Nephron (organoid): ENCODE measurements around the gene ARHGAP30.
A peak's percentile ranks its signal among the peaks of the same experiment; 100 is the strongest.
"Not testable (repeated sequence)": the region's sequence is repeated elsewhere in the genome, so short reads cannot be mapped to it uniquely, and the experiment has no call there.

Source experiments
- H3K27ac Mint-ChIP-seq, 3 experiments: 2 replicates each; pipeline ENCODE4 v1.8.0; 2020; ENCODE audit warnings: mixed read lengths in 3 of 3, mild to moderate bottlenecking in 2 of 3, moderate library complexity in 1 of 3
- H3K27me3 Mint-ChIP-seq: 2 replicates; pipeline ENCODE4 v1.8.0; 2021; ENCODE audit warnings: low read depth, mild to moderate bottlenecking, moderate library complexity, mixed read lengths
- H3K36me3 Mint-ChIP-seq: 2 replicates; pipeline ENCODE4 v1.8.0; 2020; ENCODE audit warnings: low read depth, mixed read lengths
- H3K4me1 Mint-ChIP-seq: 2 replicates; pipeline ENCODE4 v1.8.0; 2020; ENCODE audit warnings: mixed read lengths
- H3K4me3 Mint-ChIP-seq, 3 experiments: 2 replicates each; pipeline ENCODE4 v1.8.0; 2020; ENCODE audit warnings: mild to moderate bottlenecking in 3 of 3, mixed read lengths in 3 of 3, moderate library complexity in 2 of 3
- H3K9me3 Mint-ChIP-seq: 2 replicates; pipeline ENCODE4 v1.8.0; 2020; ENCODE audit warnings: mixed read lengths
- TF ChIP-seq, protein P1 (sequence below), 3 experiments: fragments of 200-600 bp; sonication (generic); IDR thresholded peaks; one replicate each; pipeline ENCODE4 v1.5.0; 2021; ENCODE audit warnings: antibody characterized with exemption in 3 of 3; ENCODE audit not compliant: unreplicated experiment in 3 of 3

Gene ARHGAP30

DNA sequence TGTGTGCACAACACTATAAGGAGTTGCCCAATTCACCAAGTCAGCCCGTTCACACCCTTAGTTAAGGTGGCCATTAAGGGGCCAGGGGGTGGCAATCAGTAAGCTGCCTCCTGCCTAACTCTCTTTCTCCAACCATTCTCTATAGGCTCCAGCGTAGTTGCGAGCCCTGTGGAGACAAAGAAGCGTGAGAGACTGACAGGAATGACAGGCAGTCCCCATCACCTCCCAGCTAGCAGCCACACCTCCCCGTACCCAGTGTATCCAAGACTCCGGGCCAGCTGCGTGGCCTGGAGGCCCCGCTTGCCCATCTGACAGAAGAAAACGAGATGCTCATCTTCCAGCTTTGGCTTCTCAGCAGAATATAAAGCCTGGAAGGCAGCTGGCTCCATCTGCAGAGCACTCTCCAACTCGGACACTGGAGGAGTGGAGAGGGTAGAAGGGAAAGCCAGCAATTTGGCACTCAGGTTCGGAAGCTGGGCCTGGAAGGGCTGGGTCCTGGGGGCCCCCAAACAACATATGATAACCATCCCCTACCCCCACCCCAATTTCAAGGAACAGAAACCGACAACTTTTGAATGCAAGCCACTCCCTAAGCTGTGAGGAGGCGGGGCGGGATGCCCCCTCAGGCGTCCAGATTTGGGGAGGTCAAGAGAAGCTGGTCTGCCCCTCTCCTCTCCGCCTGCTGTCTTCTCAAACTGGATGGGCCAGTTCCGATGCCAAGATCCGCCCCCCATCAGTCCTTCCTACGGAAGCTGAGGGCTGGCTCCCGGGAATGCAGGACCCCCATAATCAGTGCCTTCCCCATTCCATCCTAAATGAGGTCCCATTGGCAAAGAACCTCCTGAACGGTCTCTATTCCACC lies 31.8 kb downstream of the ARHGAP30 start:
- peaks cover 40% of the 10 kb centered on the region for H3K36me3 Mint-ChIP-seq

DNA sequence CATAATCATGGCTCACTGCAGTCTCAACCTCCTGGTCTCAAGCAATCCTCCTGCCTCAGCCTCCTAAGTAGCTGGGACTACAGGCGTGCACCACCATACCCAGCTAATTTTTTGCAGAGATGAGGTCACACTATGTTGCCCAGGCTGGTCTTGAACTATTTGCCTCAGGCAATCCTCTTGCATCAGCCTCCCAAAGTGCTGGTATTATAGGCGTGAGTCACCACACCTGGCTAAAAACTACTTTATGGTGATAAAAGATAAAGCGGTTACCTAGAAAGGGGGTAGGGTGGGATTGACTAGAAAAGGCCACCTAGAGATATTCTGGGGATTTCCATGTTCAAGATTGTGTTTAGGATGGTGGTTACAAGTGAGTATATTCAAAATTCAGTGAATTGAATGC lies 35.9 kb downstream of the ARHGAP30 start:
- no peak overlapping the region for H3K4me3 Mint-ChIP-seq
- no peak overlapping the region for H3K27ac Mint-ChIP-seq
- TF ChIP-seq, protein P1, sequence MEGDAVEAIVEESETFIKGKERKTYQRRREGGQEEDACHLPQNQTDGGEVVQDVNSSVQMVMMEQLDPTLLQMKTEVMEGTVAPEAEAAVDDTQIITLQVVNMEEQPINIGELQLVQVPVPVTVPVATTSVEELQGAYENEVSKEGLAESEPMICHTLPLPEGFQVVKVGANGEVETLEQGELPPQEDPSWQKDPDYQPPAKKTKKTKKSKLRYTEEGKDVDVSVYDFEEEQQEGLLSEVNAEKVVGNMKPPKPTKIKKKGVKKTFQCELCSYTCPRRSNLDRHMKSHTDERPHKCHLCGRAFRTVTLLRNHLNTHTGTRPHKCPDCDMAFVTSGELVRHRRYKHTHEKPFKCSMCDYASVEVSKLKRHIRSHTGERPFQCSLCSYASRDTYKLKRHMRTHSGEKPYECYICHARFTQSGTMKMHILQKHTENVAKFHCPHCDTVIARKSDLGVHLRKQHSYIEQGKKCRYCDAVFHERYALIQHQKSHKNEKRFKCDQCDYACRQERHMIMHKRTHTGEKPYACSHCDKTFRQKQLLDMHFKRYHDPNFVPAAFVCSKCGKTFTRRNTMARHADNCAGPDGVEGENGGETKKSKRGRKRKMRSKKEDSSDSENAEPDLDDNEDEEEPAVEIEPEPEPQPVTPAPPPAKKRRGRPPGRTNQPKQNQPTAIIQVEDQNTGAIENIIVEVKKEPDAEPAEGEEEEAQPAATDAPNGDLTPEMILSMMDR (IDR thresholded peaks at IDR 0.05; ENCODE audit: unreplicated experiment in 3 of 3) = no peak
- H3K36me3 Mint-ChIP-seq = peaks cover 3% of the 10 kb centered on the region
- peaks cover under 1% of the 10 kb centered on the region for H3K4me1 Mint-ChIP-seq
- H3K9me3 Mint-ChIP-seq = peaks cover 2% of the 10 kb centered on the region
- H3K27me3 Mint-ChIP-seq = no peaks in the 10 kb centered on the region

More for the DNA sequence above, 31.8 kb downstream of the ARHGAP30 start:
- no peaks in the 10 kb centered on the region for H3K9me3 Mint-ChIP-seq
- H3K27me3 Mint-ChIP-seq = no peaks in the 10 kb centered on the region
- TF ChIP-seq, protein P1 (IDR thresholded peaks at IDR 0.05; ENCODE audit: unreplicated experiment in 3 of 3) = no peak
- peak overlapping the region; percentile 85 to 88 (median 86) for H3K4me3 Mint-ChIP-seq
- H3K4me1 Mint-ChIP-seq = peaks cover 19% of the 10 kb centered on the region
- H3K27ac Mint-ChIP-seq = no peak overlapping the region

DNA sequence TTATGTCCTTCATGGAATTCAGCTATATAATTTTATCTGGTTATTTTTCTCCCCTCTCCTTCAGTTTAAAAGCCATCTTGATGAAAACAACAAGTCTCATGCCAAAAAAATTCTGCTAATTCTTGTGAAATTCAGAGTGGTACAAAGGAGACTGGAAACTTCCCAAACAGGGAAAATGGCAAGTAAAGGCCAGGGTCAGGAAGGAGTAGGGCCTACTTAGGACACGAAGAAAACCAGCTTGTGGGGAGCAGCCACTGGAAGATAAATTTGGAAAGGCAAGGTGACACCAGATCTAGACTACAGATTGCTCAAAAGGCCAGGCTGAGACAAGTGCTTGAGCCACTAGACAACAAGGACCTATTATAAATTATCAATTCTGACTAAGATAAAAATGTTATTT lies 37.3 kb downstream of the ARHGAP30 start:
- H3K4me1 Mint-ChIP-seq = no peaks in the 10 kb centered on the region
- no peaks in the 10 kb centered on the region for H3K27me3 Mint-ChIP-seq
- H3K27ac Mint-ChIP-seq = no peak overlapping the region
- TF ChIP-seq, protein P1 (IDR thresholded peaks at IDR 0.05; ENCODE audit: unreplicated experiment in 3 of 3) = no peak
- no peak overlapping the region for H3K4me3 Mint-ChIP-seq
- H3K36me3 Mint-ChIP-seq = peaks cover 3% of the 10 kb centered on the region
- peaks cover 2% of the 10 kb centered on the region for H3K9me3 Mint-ChIP-seq

DNA sequence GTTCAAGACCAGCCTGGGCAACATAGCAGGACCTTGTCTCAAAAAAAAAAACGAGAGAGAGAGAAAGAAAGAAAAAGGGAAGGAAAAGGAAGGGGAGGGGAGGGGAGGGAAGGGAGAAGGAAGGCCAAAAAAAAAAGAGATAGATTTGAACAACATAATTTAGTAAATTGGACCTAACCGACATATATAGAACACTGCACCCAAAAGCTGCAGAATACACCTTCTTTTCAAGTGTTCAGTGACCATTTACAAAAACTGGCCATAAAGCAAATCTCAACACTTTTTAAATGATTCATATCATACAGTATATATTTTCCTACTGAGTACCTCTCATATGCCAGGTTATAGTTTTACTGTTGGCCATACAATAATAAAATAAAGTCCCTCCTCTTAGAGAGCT lies 37.8 kb downstream of the ARHGAP30 start:
- H3K9me3 Mint-ChIP-seq = peaks cover 2% of the 10 kb centered on the region
- peaks cover 8% of the 10 kb centered on the region for H3K36me3 Mint-ChIP-seq
- H3K4me3 Mint-ChIP-seq = no peak overlapping the region
- no peaks in the 10 kb centered on the region for H3K27me3 Mint-ChIP-seq
- H3K4me1 Mint-ChIP-seq = no peaks in the 10 kb centered on the region
- no peak overlapping the region for H3K27ac Mint-ChIP-seq
- TF ChIP-seq, protein P1 (IDR thresholded peaks at IDR 0.05; ENCODE audit: unreplicated experiment in 3 of 3) = no peak

DNA sequence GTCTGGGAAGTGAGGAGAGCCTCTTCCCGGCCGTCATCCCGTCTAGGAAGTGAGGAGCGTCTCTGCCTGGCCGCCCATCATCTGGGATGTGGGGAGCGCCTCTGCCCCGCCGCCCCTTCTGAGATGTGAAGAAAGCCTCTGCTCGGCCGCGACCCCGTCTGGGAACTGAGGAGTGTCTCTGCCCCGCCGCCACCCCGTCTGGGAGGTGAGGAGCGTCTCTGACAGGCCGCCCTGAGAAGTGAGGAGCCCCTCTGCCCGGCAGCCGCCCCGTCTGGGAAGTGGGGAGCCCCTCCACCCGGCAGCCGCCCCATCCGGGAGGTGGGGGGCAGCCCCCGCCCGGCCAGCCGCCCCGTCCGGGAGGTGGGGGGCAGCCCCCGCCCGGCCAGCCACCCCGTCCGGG lies 40.2 kb downstream of the ARHGAP30 start:
- not testable (repeated sequence) for H3K4me3 Mint-ChIP-seq, H3K27me3 Mint-ChIP-seq, H3K4me1 Mint-ChIP-seq, H3K36me3 Mint-ChIP-seq, H3K27ac Mint-ChIP-seq, H3K9me3 Mint-ChIP-seq

DNA sequence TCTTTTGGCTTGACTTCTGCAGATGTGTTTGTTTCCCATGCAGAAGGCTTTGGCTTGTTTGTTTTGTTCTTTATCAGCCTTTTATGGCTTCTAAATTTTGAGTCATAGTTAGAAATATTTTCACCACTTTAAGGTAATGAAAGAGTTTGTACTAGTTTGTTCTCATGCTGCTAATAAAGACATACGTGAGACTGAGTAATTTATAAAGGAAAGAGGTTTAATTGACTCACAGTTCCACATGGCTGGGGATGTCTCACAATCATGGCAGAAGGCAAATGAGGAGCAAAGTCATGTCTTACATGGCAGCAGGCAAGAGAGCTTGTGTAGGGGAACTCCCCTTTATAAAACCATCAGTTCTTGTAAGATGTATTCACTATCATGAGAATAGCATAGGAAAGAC lies 42.7 kb downstream of the ARHGAP30 start:
- not testable (repeated sequence) for H3K4me1 Mint-ChIP-seq

DNA sequence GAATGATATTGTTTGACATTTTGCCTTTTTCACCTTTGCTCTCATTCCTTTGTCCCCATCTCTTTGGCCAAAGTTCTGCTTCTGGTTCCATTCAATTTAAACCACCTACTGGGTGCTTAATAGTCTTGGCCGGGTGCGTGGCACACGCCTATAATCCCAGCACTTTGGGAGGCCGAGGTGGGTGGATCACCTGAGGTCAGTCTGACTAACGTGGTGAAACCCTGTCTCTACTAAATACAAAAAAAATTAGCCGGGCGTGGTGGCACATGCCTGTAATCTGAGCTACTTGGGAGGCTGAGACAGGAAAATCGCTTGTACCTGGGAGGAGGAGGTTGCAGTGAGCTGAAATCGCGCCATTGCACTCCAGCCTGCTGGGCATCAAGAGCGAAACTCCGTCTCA lies 47.3 kb downstream of the ARHGAP30 start:
- not testable (repeated sequence) for H3K9me3 Mint-ChIP-seq, H3K36me3 Mint-ChIP-seq
- Mint-ChIP-seq H3K27ac (peak overlapping the region in 1 of 3 experiments; percentile 94), H3K27me3 (peaks cover 53% of the 10 kb centered on the region), H3K4me1 (peaks cover 15% of the 10 kb centered on the region), H3K4me3 (peak overlapping the region; percentile 44 to 63 (median 53))

More for the DNA sequence above, 42.7 kb downstream of the ARHGAP30 start:
- not testable (repeated sequence) for H3K4me3 Mint-ChIP-seq, H3K36me3 Mint-ChIP-seq, H3K27ac Mint-ChIP-seq, H3K9me3 Mint-ChIP-seq
- peaks cover 12% of the 10 kb centered on the region for H3K27me3 Mint-ChIP-seq
